ENCODE measurements around the gene AKNAD1. TPM values are rescaled to one million over a fixed set of nuclear protein-coding genes. Genes with fewer than 3 reads are reported as not detected.

AKNAD1 gene
- polyA plus RNA-seq, 3 donors = not detected

DNA sequence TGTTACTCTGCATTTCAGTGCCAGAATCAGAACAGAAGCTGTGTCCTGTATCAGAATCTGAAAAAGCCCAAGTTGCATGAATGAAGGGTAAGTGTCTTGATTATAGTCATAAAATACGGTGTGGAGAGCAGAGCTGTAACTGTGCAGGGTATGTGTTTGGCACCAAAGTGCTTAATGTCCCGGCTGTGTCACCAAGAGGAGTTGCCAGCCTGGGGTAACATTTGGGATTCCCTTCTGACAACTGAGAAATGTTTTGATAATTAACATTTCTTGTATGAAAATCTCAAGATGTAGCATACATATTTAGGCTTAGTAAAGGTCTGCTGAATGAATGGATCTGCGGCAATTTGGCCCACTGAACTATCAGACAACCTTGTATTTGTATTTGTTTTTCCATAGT lies 33.3 kb downstream of the AKNAD1 start:
- no peak overlapping the region for H3K9ac ChIP-seq (ENCODE audit: insufficient read depth, low read length, poor library complexity, severe bottlenecking)
- Mint-ChIP-seq H3K27me3 (ENCODE audit: low read depth in 3 of 3) (peaks cover 0 to 5% (median 0%) of the 10 kb centered on the region in 3 donors), H3K36me3 (no peaks in the 10 kb centered on the region), H3K9me3 (peaks cover 0 to 3% (median 0%) of the 10 kb centered on the region in 7 donors), H3K4me1 (peaks cover 2% of the 10 kb centered on the region), H3K4me3 (no peak overlapping the region), H3K27ac (no peak overlapping the region)
- no peak overlapping the region for H3K4me3 ChIP-seq (replicated peaks in 1 of 3; ENCODE audit: low read depth in 2 of 3, low read length in 3 of 3)
- H3K4me1 ChIP-seq (ENCODE audit: control insufficient read depth in 1 of 2, insufficient read depth in 2 of 2, low read length in 2 of 2) = no peaks in the 10 kb centered on the region
- TF ChIP-seq, protein P1, sequence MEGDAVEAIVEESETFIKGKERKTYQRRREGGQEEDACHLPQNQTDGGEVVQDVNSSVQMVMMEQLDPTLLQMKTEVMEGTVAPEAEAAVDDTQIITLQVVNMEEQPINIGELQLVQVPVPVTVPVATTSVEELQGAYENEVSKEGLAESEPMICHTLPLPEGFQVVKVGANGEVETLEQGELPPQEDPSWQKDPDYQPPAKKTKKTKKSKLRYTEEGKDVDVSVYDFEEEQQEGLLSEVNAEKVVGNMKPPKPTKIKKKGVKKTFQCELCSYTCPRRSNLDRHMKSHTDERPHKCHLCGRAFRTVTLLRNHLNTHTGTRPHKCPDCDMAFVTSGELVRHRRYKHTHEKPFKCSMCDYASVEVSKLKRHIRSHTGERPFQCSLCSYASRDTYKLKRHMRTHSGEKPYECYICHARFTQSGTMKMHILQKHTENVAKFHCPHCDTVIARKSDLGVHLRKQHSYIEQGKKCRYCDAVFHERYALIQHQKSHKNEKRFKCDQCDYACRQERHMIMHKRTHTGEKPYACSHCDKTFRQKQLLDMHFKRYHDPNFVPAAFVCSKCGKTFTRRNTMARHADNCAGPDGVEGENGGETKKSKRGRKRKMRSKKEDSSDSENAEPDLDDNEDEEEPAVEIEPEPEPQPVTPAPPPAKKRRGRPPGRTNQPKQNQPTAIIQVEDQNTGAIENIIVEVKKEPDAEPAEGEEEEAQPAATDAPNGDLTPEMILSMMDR (IDR thresholded peaks at IDR 0.05) = no peak
- no peak overlapping the region for H2AFZ ChIP-seq (ENCODE audit: insufficient read depth, low read depth, low read length, poor library complexity, severe bottlenecking)
- no peaks in the 10 kb centered on the region for H3K79me2 ChIP-seq (ENCODE audit: insufficient read depth, low read length)
- H3K4me2 ChIP-seq (replicated peaks; ENCODE audit: extremely low read depth, low read length, poor library complexity, severe bottlenecking) = no peak overlapping the region
- H4K20me1 ChIP-seq (ENCODE audit: insufficient read depth, low read length) = no peaks in the 10 kb centered on the region
- H3K27ac ChIP-seq (ENCODE audit: low read depth in 1 of 2, low read length in 2 of 2) = no peak overlapping the region
- DNase-seq = no peak
- no peaks in the 10 kb centered on the region for H3K9me3 ChIP-seq (replicated peaks in 1 of 2; ENCODE audit: control insufficient read depth in 1 of 2, insufficient read depth in 1 of 2, low read length in 2 of 2)
- no peaks in the 10 kb centered on the region for H3K27me3 ChIP-seq (ENCODE audit: control insufficient read depth in 2 of 2, insufficient read depth in 2 of 2, low read length in 2 of 2)
- H3K36me3 ChIP-seq (replicated peaks in 1 of 2; ENCODE audit: control insufficient read depth in 1 of 2, insufficient read depth in 2 of 2, low read length in 2 of 2) = no peaks in the 10 kb centered on the region
- WGBS (ENCODE audit: insufficient coverage) = 68% methylated on average over 2 of the region's 3 CpGs
- intact Hi-C loops (cut with micrococcal nuclease) = no loop called here

DNA sequence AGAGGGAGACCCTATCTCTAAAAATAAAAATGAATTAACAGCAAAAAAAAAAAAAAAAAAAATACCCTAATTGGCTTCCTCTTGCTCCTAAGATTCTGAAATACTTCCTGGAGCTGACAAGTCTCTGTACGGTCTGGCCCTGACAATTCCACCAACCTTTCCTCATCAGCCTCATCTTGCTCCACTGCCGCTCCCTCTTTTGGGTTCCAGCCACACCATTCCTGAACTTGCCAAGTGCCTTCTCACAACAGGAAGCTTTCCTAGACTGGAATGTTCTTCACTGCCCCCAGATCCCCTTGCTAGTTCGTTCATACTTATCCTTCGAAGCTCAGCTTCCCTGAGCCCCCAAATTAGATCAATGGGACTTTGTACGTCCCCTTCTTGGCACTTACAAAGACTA lies 37.0 kb downstream of the AKNAD1 start:
- TF ChIP-seq, protein P1 (IDR thresholded peaks at IDR 0.05) = no peak
- DNase-seq = no peak
- Histone ChIP-seq H3K9me3 (replicated peaks in 1 of 2; ENCODE audit: control insufficient read depth in 1 of 2, insufficient read depth in 1 of 2, low read length in 2 of 2) (no peaks in the 10 kb centered on the region), H3K36me3 (replicated peaks in 1 of 2; ENCODE audit: control insufficient read depth in 1 of 2, insufficient read depth in 2 of 2, low read length in 2 of 2) (no peaks in the 10 kb centered on the region), H3K4me3 (replicated peaks in 1 of 3; ENCODE audit: low read depth in 2 of 3, low read length in 3 of 3) (no peak overlapping the region), H3K4me1 (ENCODE audit: control insufficient read depth in 1 of 2, insufficient read depth in 2 of 2, low read length in 2 of 2) (no peaks in the 10 kb centered on the region), H3K79me2 (ENCODE audit: insufficient read depth, low read length) (no peaks in the 10 kb centered on the region), H3K27me3 (ENCODE audit: control insufficient read depth in 2 of 2, insufficient read depth in 2 of 2, low read length in 2 of 2) (no peaks in the 10 kb centered on the region), H2AFZ (ENCODE audit: insufficient read depth, low read depth, low read length, poor library complexity, severe bottlenecking) (no peak overlapping the region), H3K4me2 (replicated peaks; ENCODE audit: extremely low read depth, low read length, poor library complexity, severe bottlenecking) (no peak overlapping the region), H4K20me1 (ENCODE audit: insufficient read depth, low read length) (no peaks in the 10 kb centered on the region), H3K27ac (ENCODE audit: low read depth in 1 of 2, low read length in 2 of 2) (no peak overlapping the region), H3K9ac (ENCODE audit: insufficient read depth, low read length, poor library complexity, severe bottlenecking) (no peak overlapping the region)
- H3K4me1 Mint-ChIP-seq = peaks cover 4% of the 10 kb centered on the region
- H3K36me3 Mint-ChIP-seq = no peaks in the 10 kb centered on the region
- no peak overlapping the region for H3K4me3 Mint-ChIP-seq
- peaks cover 0 to 5% (median 0%) of the 10 kb centered on the region in 3 donors for H3K27me3 Mint-ChIP-seq (ENCODE audit: low read depth in 3 of 3)
- WGBS (ENCODE audit: insufficient coverage) = 71% methylated on average over 5 of the region's 5 CpGs
- peaks cover 0 to 1% (median 0%) of the 10 kb centered on the region in 7 donors for H3K9me3 Mint-ChIP-seq
- intact Hi-C loops (cut with micrococcal nuclease) = no loop called here
- no peak overlapping the region for H3K27ac Mint-ChIP-seq
